ENCODE results near the gene GNGT2.

DNA sequence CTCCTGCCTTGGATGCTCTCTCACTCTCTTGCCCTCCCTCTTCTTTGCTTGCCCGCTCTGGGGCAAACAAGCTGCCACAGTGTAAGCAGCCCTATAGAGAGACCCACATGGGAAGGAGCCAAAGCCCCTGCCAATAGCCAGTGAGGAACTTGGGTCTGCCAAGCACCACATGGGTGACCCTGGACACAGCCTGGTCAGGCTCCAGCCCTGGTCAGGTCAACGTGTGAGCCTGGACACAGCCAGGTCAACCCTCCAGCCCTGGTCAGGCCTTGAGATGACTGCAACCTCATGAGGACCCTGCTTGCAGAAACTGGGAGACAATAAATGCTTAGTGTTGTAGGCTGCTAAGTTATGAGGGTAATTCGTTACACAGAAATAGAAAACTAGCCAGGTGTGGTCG is 34.5 kb upstream of the GNGT2 start:
- TF ChIP-seq, protein P1, sequence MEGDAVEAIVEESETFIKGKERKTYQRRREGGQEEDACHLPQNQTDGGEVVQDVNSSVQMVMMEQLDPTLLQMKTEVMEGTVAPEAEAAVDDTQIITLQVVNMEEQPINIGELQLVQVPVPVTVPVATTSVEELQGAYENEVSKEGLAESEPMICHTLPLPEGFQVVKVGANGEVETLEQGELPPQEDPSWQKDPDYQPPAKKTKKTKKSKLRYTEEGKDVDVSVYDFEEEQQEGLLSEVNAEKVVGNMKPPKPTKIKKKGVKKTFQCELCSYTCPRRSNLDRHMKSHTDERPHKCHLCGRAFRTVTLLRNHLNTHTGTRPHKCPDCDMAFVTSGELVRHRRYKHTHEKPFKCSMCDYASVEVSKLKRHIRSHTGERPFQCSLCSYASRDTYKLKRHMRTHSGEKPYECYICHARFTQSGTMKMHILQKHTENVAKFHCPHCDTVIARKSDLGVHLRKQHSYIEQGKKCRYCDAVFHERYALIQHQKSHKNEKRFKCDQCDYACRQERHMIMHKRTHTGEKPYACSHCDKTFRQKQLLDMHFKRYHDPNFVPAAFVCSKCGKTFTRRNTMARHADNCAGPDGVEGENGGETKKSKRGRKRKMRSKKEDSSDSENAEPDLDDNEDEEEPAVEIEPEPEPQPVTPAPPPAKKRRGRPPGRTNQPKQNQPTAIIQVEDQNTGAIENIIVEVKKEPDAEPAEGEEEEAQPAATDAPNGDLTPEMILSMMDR (IDR thresholded peaks at IDR 0.05): no peak
- TF ChIP-seq POLR2A (IDR thresholded peaks at IDR 0.05): no peak
